Tibial artery (tissue), 4 donors: ENCODE data around the gene MYOM1.
"Not testable (repeated sequence)": the region's sequence is repeated elsewhere in the genome, so short reads cannot be mapped to it uniquely, and the experiment has no call there.

Experiments
- DNase-seq, 2 donors: peaks; one replicate each; pipeline ENCODE4 v3.0.0-alpha.2; 2019
- H3K27ac ChIP-seq, 2 donors: fragments of 200-600 bp; sonication (generic) in 1 of 2; 1 replicate in 1 of 2; 2 replicates in 1 of 2; pipeline ENCODE4 v1.5.1; 2018 to 2019; ENCODE audit warnings: mild to moderate bottlenecking in 1 of 2
- H3K27me3 ChIP-seq, 2 donors: fragments of 200-600 bp; sonication (generic) in 1 of 2; one replicate each; pipeline versions ENCODE4 v1.5.1 to v1.6.0; 2016 to 2019
- H3K36me3 ChIP-seq, 3 donors: fragments of 200-600 bp; sonication (generic) in 2 of 3; one replicate each; pipeline ENCODE4 v1.5.1; 2016 to 2019; ENCODE audit warnings: mild to moderate bottlenecking in 2 of 3
- H3K4me1 ChIP-seq, 4 donors: fragments of 200-600 bp; sonication (generic) in 2 of 4; 1 replicate in 3 of 4; 2 replicates in 1 of 4; pipeline ENCODE4 v1.5.1; 2016 to 2019
- H3K4me3 ChIP-seq, 2 donors: fragments of 200-600 bp; sonication (generic) in 1 of 2; 1 replicate in 1 of 2; 2 replicates in 1 of 2; pipeline ENCODE4 v1.5.1; 2018 to 2019; ENCODE audit warnings: mild to moderate bottlenecking in 2 of 2
- H3K9me3 ChIP-seq, 3 donors: fragments of 200-600 bp; sonication (generic) in 1 of 3; one replicate each; pipeline ENCODE4 v1.5.1; 2016 to 2019
- intact Hi-C: fragments of 100-400 bp; cut with DNase I; formaldehyde crosslinking; loops from one replicate; pipeline ENCODE4 v1.15.0; 2023; ENCODE audit warnings: low total_unique reads
- TF ChIP-seq, protein P1 (sequence below), 2 experiments: fragments of 200-600 bp in 1 of 2; fragments of 450-650 bp in 1 of 2; IDR thresholded peaks; one replicate each; pipeline ENCODE4 v1.5.1; 2017 to 2019; ENCODE audit warnings: antibody characterized with exemption in 2 of 2, mild to moderate bottlenecking in 1 of 2, moderate library complexity in 1 of 2

Gene MYOM1

DNA sequence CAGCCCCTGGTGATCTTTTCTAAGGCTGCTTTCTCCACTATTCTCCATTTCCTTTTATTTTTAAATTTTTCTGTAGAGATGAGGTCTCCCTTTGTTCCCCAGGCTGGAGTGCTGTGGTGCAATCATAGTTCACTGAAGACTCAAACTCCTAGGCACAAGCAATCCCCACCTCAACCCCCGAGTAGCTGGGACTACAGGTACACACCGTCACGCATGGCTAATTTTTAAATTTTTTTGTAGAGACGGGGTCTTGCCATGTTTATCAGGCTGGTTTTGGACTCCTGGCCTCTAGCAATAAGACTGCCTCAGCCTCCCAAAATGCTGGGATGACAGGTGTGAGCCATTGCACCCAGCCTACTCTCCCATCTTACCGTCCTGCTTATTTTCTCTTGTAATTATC is 184.1 kb downstream of the MYOM1 start:
- Histone ChIP-seq H3K9me3 (no peaks in the 10 kb centered on the region), H3K27me3 (no peaks in the 10 kb centered on the region), H3K36me3 (no peaks in the 10 kb centered on the region), H3K4me3 (no peak overlapping the region), H3K27ac (no peak overlapping the region), H3K4me1 (peaks cover 0 to 8% (median 2%) of the 10 kb centered on the region in 4 donors)
- DNase-seq, result no peak
- TF ChIP-seq, protein P1, sequence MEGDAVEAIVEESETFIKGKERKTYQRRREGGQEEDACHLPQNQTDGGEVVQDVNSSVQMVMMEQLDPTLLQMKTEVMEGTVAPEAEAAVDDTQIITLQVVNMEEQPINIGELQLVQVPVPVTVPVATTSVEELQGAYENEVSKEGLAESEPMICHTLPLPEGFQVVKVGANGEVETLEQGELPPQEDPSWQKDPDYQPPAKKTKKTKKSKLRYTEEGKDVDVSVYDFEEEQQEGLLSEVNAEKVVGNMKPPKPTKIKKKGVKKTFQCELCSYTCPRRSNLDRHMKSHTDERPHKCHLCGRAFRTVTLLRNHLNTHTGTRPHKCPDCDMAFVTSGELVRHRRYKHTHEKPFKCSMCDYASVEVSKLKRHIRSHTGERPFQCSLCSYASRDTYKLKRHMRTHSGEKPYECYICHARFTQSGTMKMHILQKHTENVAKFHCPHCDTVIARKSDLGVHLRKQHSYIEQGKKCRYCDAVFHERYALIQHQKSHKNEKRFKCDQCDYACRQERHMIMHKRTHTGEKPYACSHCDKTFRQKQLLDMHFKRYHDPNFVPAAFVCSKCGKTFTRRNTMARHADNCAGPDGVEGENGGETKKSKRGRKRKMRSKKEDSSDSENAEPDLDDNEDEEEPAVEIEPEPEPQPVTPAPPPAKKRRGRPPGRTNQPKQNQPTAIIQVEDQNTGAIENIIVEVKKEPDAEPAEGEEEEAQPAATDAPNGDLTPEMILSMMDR (IDR thresholded peaks at IDR 0.05), result no peak
- intact Hi-C loops, result no loop called here

DNA sequence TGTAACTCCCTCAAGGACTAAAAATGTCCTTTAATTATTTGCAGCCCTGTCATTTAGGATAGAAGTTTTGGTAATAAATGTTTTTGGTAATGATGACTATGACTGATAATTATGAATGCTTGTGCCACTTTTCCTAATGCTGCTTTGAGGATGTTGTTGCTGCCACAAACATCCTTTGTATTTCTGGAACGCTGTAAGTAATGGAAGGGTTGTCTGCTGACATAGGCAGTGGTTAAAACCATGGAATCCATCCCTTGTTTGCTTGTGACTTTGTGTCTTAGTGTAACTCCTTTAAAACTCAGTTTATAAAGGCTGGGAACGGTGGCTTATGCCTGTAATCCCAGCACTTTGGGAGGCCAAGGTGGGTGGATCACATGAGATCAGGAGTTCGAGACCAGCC is 187.0 kb downstream of the MYOM1 start:
- H3K27ac ChIP-seq, result no peak overlapping the region
- no peaks in the 10 kb centered on the region for H3K9me3 ChIP-seq
- no peak overlapping the region for H3K4me3 ChIP-seq
- TF ChIP-seq, protein P1 (IDR thresholded peaks at IDR 0.05), result no peak
- peaks cover 0 to 22% (median 13%) of the 10 kb centered on the region in 4 donors for H3K4me1 ChIP-seq
- no peaks in the 10 kb centered on the region for H3K36me3 ChIP-seq
- intact Hi-C loops, result no loop called here
- DNase-seq, result no peak
- H3K27me3 ChIP-seq, result no peaks in the 10 kb centered on the region

DNA sequence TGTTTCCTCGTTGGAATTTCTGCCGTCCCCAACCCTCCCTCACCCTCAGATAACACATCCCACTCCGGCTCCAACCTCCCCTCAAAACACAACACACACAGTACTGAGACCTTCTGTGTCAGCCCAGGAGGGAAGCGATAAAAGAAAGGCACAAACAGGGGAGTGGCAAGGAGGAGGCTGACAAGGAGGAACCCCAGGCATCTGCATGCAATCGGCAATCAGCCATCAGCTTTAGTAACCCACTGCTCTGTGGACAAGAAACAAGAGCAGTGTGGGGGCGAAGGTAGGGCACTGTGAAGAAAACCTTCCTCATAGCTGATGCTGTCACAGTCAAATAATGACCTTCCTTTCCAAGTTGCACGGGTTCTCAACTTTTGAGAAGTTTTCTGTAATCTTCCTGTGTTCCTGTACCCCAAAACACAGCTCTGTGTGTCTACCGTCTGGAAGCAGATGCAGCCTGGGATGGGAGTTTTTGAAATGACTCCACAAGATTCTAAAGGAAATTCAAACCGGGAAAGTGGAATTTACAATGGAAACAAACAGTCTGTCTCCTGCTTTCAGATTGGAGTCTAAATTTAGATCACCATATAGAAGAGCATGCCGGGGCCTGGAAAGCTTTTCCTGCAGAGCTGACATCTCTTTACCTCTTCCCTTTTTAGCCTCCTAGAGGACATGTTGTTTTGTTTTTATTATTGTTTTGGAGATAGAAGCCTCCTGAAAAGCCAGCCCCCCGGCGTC is 190.4 kb downstream of the MYOM1 start:
- H3K4me3 ChIP-seq, result no peak overlapping the region
- H3K36me3 ChIP-seq, result no peaks in the 10 kb centered on the region
- peak overlapping the region; percentile 34 to 37 for H3K27ac ChIP-seq
- intact Hi-C loops, result no loop called here
- H3K4me1 ChIP-seq, result peaks cover 0 to 17% (median 11%) of the 10 kb centered on the region in 4 donors
- H3K9me3 ChIP-seq, result no peaks in the 10 kb centered on the region
- DNase-seq, result no peak
- TF ChIP-seq, protein P1 (IDR thresholded peaks at IDR 0.05), result no peak
- H3K27me3 ChIP-seq, result no peaks in the 10 kb centered on the region

DNA sequence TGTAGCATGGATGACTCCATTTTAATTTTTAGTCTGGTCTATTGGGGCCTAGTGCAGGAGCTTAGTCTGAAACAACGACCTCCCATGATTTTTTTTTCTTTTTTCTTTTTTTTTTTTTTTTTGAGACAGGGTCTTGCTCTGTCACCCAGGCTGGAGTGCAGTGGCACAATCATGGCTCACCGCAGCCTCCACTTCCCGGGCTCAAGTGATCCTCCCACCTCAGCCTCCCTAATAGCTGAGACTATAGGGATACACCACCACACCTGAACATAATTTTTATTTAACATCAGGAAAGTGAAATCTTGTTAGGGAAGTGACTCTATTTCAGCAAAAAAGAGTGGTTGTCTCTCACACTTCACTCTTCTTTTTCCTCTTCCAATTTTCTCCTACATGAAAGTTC is 191.7 kb downstream of the MYOM1 start:
- H3K27ac ChIP-seq, H3K36me3 ChIP-seq, H3K27me3 ChIP-seq, DNase-seq, intact Hi-C loops, H3K4me3 ChIP-seq, H3K9me3 ChIP-seq: not testable (repeated sequence)
- H3K4me1 ChIP-seq, result peaks cover 0 to 17% (median 11%) of the 10 kb centered on the region in 4 donors

DNA sequence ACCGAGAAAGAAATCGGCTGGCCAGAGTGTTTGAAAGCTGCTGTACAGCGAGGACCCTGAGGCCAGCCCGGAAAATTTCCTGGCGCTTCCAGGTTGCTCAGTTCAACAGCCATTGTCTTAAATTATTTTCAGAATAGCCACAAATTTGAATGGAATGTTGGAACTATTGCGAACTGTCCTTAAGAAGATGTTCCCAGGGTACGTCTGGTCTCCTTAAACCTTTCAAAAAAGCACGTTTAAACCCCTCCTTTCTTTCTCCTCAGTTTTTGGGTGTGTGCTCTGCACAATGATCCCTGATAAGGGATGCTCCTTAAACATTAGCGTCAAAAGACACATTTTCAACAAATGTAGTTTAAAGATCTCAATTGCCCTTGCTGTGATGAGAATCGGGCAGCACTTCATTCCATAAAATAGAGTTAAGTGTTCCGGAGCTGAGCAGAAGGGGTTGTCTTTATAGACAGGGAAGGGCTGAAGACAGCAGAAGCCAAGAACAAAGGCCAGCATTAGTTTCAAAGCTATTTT is 192.3 kb downstream of the MYOM1 start:
- intact Hi-C loops, result no loop called here
- TF ChIP-seq, protein P1 (IDR thresholded peaks at IDR 0.05), result no peak
- H3K4me3 ChIP-seq, result no peak overlapping the region
- DNase-seq, result no peak
- peak overlapping the region; percentile 27 to 44 for H3K27ac ChIP-seq
- H3K4me1 ChIP-seq, result peaks cover 0 to 17% (median 11%) of the 10 kb centered on the region in 4 donors
- no peaks in the 10 kb centered on the region for H3K9me3 ChIP-seq
- H3K27me3 ChIP-seq, result no peaks in the 10 kb centered on the region
- H3K36me3 ChIP-seq, result no peaks in the 10 kb centered on the region

DNA sequence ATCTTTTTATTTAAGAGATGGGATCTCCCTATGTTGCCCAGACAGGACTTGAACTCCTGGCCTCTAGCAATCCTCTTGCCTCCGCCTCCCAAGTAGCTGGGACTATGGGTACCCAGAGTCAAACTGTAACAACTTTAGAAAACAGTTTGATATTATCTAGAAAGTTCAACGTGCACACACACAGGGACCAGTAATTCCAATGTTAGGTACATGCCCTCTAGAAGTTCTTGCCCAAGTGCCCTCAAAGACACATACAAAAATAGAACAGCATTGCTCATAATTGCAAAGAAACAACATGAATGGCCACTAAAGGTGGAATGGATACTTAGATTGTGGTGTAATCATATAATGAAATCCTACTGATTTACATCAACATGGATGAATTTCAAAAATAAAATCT is 194.2 kb downstream of the MYOM1 start:
- Histone ChIP-seq H3K36me3 (no peaks in the 10 kb centered on the region), H3K9me3 (no peaks in the 10 kb centered on the region), H3K4me1 (peaks cover 0 to 17% (median 11%) of the 10 kb centered on the region in 4 donors), H3K27ac (no peak overlapping the region), H3K27me3 (no peaks in the 10 kb centered on the region), H3K4me3 (no peak overlapping the region)
- intact Hi-C loops, result no loop called here
- no peak for DNase-seq
- TF ChIP-seq, protein P1 (IDR thresholded peaks at IDR 0.05), result no peak

DNA sequence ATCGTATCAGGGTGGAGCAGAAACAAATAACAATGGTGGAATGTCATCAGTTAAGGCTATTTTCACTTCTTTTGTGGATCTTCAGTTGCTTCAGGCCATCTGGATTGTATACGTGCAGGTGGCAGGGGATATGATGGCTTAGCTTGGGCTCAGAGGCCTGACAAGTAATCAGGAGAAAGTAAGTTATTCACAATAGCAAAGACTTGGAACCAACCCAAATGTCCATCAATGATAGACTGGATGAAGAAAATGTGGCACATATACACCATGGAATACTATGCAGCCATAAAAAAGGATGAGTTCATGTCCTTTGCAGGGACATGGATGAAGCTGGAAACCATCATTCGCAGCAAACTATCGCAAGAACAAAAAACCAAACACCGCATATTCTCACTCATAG is 196.2 kb downstream of the MYOM1 start:
- H3K4me3 ChIP-seq, H3K27ac ChIP-seq, intact Hi-C loops, H3K4me1 ChIP-seq, DNase-seq, H3K9me3 ChIP-seq, H3K36me3 ChIP-seq, H3K27me3 ChIP-seq: not testable (repeated sequence)
